C1 segment of cervical spinal cord (tissue), 14 donors: ENCODE measurements around the gene TDRKH.
A peak's percentile ranks its signal among the peaks of the same experiment; 100 is the strongest.

ENCODE experiments used
- DNase-seq, 14 donors: peaks; one replicate each; lab custom pipeline; 2025; lab: John Stamatoyannopoulos, UW

TDRKH gene, protein sequence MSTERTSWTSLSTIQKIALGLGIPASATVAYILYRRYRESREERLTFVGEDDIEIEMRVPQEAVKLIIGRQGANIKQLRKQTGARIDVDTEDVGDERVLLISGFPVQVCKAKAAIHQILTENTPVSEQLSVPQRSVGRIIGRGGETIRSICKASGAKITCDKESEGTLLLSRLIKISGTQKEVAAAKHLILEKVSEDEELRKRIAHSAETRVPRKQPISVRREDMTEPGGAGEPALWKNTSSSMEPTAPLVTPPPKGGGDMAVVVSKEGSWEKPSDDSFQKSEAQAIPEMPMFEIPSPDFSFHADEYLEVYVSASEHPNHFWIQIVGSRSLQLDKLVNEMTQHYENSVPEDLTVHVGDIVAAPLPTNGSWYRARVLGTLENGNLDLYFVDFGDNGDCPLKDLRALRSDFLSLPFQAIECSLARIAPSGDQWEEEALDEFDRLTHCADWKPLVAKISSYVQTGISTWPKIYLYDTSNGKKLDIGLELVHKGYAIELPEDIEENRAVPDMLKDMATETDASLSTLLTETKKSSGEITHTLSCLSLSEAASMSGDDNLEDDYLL

DNA sequence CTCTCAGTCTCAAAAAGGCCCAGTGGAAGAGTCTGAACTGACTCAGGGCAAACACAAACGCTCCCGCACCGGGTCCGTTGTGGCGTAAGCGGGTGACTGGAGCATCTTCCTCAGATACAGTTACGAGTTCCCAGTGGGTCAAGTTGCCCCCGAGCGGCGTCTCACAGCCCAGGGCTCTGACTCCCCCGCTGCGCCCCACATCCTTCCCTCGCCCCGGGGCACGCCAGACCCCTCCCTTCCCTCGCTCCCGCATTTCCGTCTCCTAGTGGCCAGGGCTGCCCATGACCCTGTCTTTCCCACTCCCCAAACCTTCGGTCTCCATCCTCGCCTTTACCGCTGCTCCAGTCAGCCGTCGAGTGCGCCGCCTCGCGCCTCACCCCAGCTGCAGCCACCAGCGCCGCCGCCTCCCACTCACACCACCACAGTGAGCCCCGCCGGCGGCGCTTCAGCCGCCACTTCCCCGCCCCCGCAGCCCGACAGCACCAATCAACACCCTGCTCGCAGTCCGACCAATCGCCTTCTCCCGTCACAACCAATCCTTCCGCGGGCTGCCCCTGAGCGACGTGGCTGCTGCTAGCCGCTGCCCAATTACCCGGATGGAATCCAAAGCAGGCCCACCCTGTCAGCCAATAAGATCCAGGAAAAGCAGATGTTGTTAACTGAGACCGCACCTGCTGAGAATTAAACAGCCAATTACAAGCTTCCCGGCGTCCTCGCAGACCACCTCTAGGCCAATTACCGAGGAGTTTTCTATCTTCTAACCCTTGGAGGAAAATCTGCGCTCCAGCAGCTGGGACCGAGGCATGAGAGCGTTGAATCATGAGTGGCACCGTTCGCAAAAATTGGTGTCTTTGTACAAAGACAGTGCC, at the start of gene TDRKH:
TDRKH (minus strand) TSS at position 430 of the 869 bp plus-strand sequence. CDS start 7,478 bp downstream, outside the sequence.
- DNase-seq = peak; percentile 94 to 99 (median 98)

DNA sequence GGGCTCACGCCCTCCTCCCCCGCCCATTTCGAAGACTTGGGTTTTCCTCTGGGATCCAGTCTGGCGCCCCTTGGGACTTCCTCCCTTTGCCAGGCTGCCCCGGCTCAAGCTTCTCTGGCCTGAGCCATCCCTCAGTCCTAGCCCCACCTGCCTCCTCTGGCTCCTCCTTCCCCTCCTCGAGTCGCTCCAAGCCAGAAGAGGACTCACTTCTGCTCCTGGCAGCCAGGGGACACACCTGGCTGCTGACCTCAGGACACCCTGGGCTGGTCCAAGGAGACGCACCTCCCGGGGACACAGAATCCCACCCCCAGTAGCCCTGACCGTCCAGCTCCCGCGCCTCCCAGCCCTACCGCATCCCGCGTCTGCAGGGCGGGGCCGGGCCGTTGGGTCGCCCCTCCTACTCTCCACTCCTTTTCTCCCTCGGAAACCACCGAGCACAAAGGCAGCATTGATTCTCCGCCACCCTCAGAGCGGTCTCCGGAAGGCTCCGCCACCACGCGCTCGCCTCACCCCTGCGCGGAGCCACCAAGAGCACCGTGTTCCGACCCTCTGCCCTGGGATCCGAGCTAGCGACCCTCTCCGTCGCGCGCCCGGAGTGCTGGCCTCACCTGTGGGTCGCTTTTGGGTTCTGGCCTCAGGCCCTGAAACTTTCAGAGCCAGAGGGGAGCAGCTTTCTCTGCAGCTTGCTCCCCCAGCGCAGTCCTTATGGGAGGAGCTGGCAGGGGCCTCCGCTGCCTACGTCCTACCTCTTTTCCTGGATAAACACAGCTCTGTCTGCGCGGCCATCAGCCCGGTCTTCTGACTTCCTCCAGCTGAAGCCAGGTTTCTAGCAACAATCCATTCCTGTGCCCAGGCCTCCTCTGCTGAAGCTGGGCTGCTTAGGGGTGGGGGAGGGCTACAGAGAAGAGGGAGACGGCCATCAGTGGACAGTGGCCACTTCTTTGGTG, 49.4 kb upstream of the TDRKH start, which contains the start of gene C2CD4D:
C2CD4D (minus strand) TSS at position 364 of the 947 bp plus-strand sequence. CDS start 831 bp downstream, outside the sequence.
- peak in 13 of 14 donors; percentile 61 to 88 (median 80) for DNase-seq

DNA sequence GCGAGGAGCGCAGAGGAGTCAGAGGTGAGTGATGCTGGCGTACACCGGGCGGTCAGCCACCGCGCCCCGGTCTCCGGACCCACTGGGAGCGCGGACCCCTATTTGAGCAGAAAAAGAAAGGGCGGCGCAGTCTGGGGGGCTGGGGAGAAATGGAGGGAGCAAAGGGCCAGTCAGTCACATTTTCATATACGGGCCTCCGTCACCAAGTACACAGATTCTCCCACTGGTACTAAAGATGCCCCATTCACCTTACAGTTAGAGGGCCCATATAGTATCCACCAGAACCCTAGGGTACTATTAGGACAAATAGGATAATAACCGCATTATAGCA, 48.7 kb upstream of the TDRKH start:
- no peak for DNase-seq

- DNase-seq = peak in 1 of 14 donors; percentile 21
Measured at GRCh38 chr1:151838222-151839081, 48.2 kb upstream of the TDRKH start.

DNA sequence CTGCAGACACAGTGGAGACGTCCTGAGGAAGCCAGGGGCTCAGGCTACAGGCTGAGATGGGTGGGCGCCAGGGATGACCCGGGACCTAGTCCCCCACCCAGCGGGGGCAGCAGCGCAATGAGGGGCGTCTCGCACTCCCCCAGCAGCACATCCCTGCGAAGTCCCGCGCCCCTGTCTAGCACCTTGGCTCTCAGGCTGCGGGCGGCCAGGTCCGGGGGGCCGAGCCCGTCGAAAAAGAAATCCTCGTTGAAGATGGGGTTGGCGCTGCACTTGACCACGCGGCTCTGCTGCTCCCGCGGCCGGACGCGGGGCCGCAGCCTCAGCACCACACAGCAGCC, 47.6 kb upstream of the TDRKH start:
- DNase-seq = peak in 1 of 14 donors; percentile 4

GRCh38 chr1:151837197-151837596, 46.9 kb upstream of the TDRKH start:
- no peak for DNase-seq

GRCh38 chr1:151835596-151835995, 45.3 kb upstream of the TDRKH start:
- no peak for DNase-seq

- DNase-seq = no peak
Measured at GRCh38 chr1:151834239-151834638, 43.9 kb upstream of the TDRKH start.

DNA sequence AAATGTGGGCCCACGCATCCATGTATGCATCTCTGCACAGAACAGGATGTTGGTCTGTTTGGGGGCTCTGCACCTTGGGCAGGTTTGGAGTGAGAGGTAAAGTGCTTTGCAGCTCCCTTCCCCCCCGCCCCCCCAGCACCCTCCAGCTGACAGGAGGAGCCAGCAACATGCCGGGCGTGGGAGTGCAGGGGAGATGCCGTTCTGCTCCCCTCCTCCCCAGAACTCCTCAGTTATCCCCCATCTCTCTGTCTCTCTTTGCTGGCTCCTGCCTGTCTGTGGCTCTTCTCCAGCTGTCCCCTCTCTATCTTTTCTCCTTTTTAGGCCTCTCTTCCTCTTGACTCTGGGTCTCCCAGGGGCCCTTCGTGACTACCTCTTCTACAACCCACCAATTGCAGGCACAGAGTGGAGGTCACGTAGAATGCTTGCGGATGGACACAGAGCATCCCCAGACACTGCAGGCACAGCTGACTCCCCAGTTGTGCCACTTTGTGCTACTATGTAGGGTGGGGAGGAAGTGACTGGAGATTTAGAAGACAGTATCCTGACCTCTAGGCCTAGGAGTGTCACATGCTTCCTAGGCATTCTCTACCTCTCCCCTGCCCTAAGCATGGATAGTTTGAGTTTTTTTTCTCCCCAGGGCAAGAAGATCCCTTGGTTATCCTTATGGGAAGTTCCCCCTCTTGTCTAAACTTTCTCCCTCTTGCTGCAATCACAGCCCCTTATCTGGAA, 43.0 kb upstream of the TDRKH start:
- DNase-seq = peak in 1 of 14 donors; percentile 26

- DNase-seq = peak in 9 of 14 donors; percentile 7 to 88 (median 37)
Measured at GRCh38 chr1:151832318-151832980, 42.1 kb upstream of the TDRKH start.

GRCh38 chr1:151831605-151832004, 41.3 kb upstream of the TDRKH start, which contains the start of gene RORC:
Gene RORC, minus strand, starts transcription at chr1:151831802. Its CDS starts 38 bp downstream, at chr1:151831764.
- peak in 1 of 14 donors; percentile 83 for DNase-seq

- DNase-seq = no peak
Measured at GRCh38 chr1:151831256-151831591, 40.9 kb upstream of the TDRKH start.

- DNase-seq = no peak
Measured at GRCh38 chr1:151830055-151830454, 39.8 kb upstream of the TDRKH start.

GRCh38 chr1:151829352-151830046, 39.2 kb upstream of the TDRKH start:
- DNase-seq = peak in 1 of 14 donors; percentile 52

DNA sequence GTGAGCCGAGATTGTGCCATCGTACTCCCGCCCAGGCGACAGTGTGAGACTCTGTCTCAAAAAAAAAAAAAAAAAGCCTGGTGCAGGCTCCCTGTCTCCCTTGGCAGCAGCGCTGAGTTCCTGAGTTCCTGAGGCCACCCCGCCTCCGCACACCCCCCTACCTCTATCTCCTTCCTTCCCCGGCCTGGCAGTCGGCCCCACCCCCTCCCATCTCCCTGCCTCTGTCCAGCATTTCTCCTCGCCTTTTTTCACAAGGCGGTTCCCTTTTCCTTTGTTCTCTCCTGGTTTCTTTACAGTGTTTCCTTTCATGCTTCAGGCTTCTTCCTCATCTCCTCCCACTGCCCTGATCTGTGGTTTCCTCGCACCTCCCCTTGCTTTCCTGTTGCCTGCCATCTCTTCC, 38.6 kb upstream of the TDRKH start:
- DNase-seq = peak in 2 of 14 donors; percentile 4 to 66

DNA sequence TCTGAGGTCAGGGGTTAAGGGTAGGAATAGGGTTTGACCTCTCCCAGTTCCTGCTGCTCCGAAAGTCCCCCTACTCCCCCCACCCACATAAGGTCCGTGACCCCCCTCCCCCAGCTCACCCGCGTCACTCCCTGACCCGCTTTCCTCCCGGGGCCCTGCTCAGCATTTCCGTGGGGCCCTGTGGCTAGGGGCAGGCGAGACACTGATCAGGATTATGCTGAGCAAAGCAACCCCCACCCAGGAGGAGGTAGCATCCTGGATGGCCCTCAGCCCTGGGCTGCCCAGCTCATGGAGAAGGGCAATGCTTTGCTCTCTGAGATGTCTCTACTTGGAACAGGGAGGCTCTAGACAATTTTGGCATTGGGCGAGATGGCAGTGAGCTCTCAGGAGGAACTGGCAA, 37.6 kb upstream of the TDRKH start:
- no peak for DNase-seq

GRCh38 chr1:151825751-151826660, 35.7 kb upstream of the TDRKH start:
- DNase-seq = peak in 1 of 14 donors; percentile 28
